Activated CD4-positive, alpha-beta T cell treated with anti-CD3 and anti-CD28 coated beads, Interleukin-2, amount 10 ng/mL, durations not matched to agents 7 days and 5 days (primary cell): ENCODE results near the gene EMC1. TPM values are rescaled to one million over a fixed set of nuclear protein-coding genes. Genes with fewer than 3 reads are reported as not detected.

Experiments used
- CTCF ChIA-PET: fragments of 350-600 bp; sonication (Branson Sonifier 250); formaldehyde crosslinking; loops from one replicate; lab custom pipeline; 2021; ENCODE audit warnings: antibody characterized with exemption; lab: Charles Lee
- POLR2A ChIA-PET: fragments of 350-600 bp; sonication (Branson Sonifier 250); formaldehyde crosslinking; loops from one replicate; lab custom pipeline; 2021; ENCODE audit warnings: antibody characterized with exemption; lab: Charles Lee
- DNase-seq: peaks from one replicate; pipeline ENCODE4 v3.0.0-alpha.2; 2020
- H3K27ac Mint-ChIP-seq: one replicate; pipeline ENCODE4 v1.8.0; 2021; ENCODE audit warnings: mild to moderate bottlenecking, moderate library complexity, mixed read lengths
- H3K27me3 Mint-ChIP-seq: one replicate; pipeline ENCODE4 v1.8.0; 2021; ENCODE audit warnings: mixed read lengths
- H3K36me3 Mint-ChIP-seq: one replicate; pipeline ENCODE4 v1.8.0; 2021; ENCODE audit warnings: low read depth, mixed read lengths
- H3K4me1 Mint-ChIP-seq: one replicate; pipeline ENCODE4 v1.8.0; 2021; ENCODE audit warnings: mixed read lengths
- H3K4me3 Mint-ChIP-seq: one replicate; pipeline ENCODE4 v1.8.0; 2021; ENCODE audit warnings: mild to moderate bottlenecking, moderate library complexity, mixed read lengths
- H3K9me3 Mint-ChIP-seq: one replicate; pipeline ENCODE4 v1.8.0; 2021; ENCODE audit warnings: mixed read lengths
- total RNA-seq, 2 experiments: library from RNA; stranded (reverse); gene quantifications; one replicate each; pipeline ENCODE4 v1.2.3, GENCODE V29; 2021

The EMC1 gene
- total RNA-seq, 2 experiments from 2014 or later, result 36.4 to 37.0 TPM

- CTCF ChIA-PET, result interaction anchor here (0.7 to 2.7 kb wide), 5 partner anchors 8 to 215 kb away, joined by 3 to 7 read pairs (median 4); no protein-coding TSS in a partner anchor
- no peak for DNase-seq
- no peak overlapping the region for H3K4me3 Mint-ChIP-seq
- H3K27me3 Mint-ChIP-seq, result no peaks in the 10 kb centered on the region
- H3K4me1 Mint-ChIP-seq, result peaks cover 12% of the 10 kb centered on the region
- H3K9me3 Mint-ChIP-seq, result no peaks in the 10 kb centered on the region
- POLR2A ChIA-PET, result no interaction called here
- H3K27ac Mint-ChIP-seq, result no peak overlapping the region
- peaks cover 82% of the 10 kb centered on the region for H3K36me3 Mint-ChIP-seq
These were observed 85.3 kb downstream of the EMC1 start for GRCh38 chr1:19166066-19166465.

Other genes with a start within 250 kb of the EMC1 start
- 100 to 1,000 TPM; 116 to 125 TPM for gene UBR4, start 41.3 kb downstream of the EMC1 start, total RNA-seq
- gene MRTO4, start 281 bp upstream of the EMC1 start, total RNA-seq, result 10 to 100 TPM; 27.2 to 32.5 TPM
- gene AKR7A3, start 37.2 kb upstream of the EMC1 start, total RNA-seq, result under 1 TPM; 0.52 to 0.62 TPM
- gene AKR7A2, start 60.6 kb upstream of the EMC1 start, total RNA-seq, result 10 to 100 TPM; 45.4 to 45.8 TPM
- 1 to 10 TPM; 4.9 to 5.3 TPM for gene SLC66A1, start 60.8 kb upstream of the EMC1 start, total RNA-seq
- 100 to 1,000 TPM; 529 to 567 TPM for gene CAPZB, start 234.0 kb upstream of the EMC1 start, total RNA-seq